Colonic mucosa (tissue), 4 donors: ENCODE measurements around the gene SHISA9. TPM values are rescaled to one million over a fixed set of nuclear protein-coding genes. Genes with fewer than 3 reads are reported as not detected.

Source experiments
- DNase-seq: peaks from one replicate; pipeline ENCODE4 v3.0.0-alpha.2; 2020
- H3K27ac ChIP-seq: fragments of 200-600 bp; one replicate; pipeline ENCODE4 v1.8.0; 2021
- H3K27me3 ChIP-seq: fragments of 200-600 bp; one replicate; pipeline ENCODE4 v1.8.0; 2021
- H3K36me3 ChIP-seq: fragments of 200-600 bp; one replicate; pipeline ENCODE4 v1.8.0; 2021
- H3K4me1 ChIP-seq: fragments of 200-600 bp; one replicate; pipeline ENCODE4 v1.8.0; 2021; ENCODE audit warnings: mild to moderate bottlenecking
- H3K4me3 ChIP-seq: fragments of 200-600 bp; one replicate; pipeline ENCODE4 v1.8.0; 2021
- H3K9ac ChIP-seq, 2 donors: one replicate each; pipeline ENCODE4 v1.7.0; 2013; ENCODE audit warnings: control low read depth in 2 of 2, low read depth in 2 of 2, low read length in 2 of 2
- H3K9me3 ChIP-seq: fragments of 200-600 bp; one replicate; pipeline ENCODE4 v1.8.0; 2021
- CTCF ChIP-seq: fragments of 200-600 bp; IDR thresholded peaks from one replicate; pipeline ENCODE4 v1.8.0; 2022; ENCODE audit warnings: antibody characterized with exemption, mild to moderate bottlenecking
- intact Hi-C: fragments of 100-400 bp; cut with DNase I; formaldehyde crosslinking; loops from one replicate; pipeline ENCODE4 v1.14.1; 2022
- total RNA-seq, 2 donors: library from RNA; stranded (reverse); fragmentation: NEBNext Ultra II Directional in 1 of 2; extraction: Animal tissue kit (Norgen Biotek cat#: 25700) in 1 of 2; gene quantifications; one replicate each; pipeline ENCODE4 v1.2.1, GENCODE V29; 2021
- donor health status: healthy.
- donor health status: DM: no; HTN: no; CAD: no.
- donor health status: DM: no; HTN: no; CAD: no.

Gene SHISA9
- total RNA-seq, 2 donors from 2014 or later: 0.74 to 1.3 TPM

GRCh38 chr16:13171313-13171712, 269.9 kb downstream of the SHISA9 start:
- Histone ChIP-seq H3K27ac (no peak overlapping the region), H3K36me3 (no peaks in the 10 kb centered on the region), H3K9me3 (no peaks in the 10 kb centered on the region), H3K4me3 (no peak overlapping the region), H3K27me3 (no peaks in the 10 kb centered on the region), H3K9ac (no peak overlapping the region), H3K4me1 (no peaks in the 10 kb centered on the region)
- TF ChIP-seq CTCF: no peak
- no peak for DNase-seq
- intact Hi-C loops: loop anchor here (10.0 kb wide), 1 partner anchor 83 kb away; no protein-coding TSS in a partner anchor

GRCh38 chr16:13176711-13177110, 275.3 kb downstream of the SHISA9 start:
- Histone ChIP-seq H3K4me3 (no peak overlapping the region), H3K4me1 (no peaks in the 10 kb centered on the region), H3K9ac (no peak overlapping the region), H3K36me3 (no peaks in the 10 kb centered on the region), H3K27ac (no peak overlapping the region), H3K9me3 (no peaks in the 10 kb centered on the region), H3K27me3 (no peaks in the 10 kb centered on the region)
- intact Hi-C loops: loop anchor here (10.0 kb wide), 1 partner anchor 78 kb away; no protein-coding TSS in a partner anchor
- no peak for DNase-seq
- TF ChIP-seq CTCF: no peak

- intact Hi-C loops: loop anchor here (10.0 kb wide), 1 partner anchor 76 kb away; no protein-coding TSS in a partner anchor
- Histone ChIP-seq H3K4me3 (no peak overlapping the region), H3K4me1 (no peaks in the 10 kb centered on the region), H3K27ac (no peak overlapping the region), H3K36me3 (no peaks in the 10 kb centered on the region), H3K9ac (no peak overlapping the region), H3K27me3 (no peaks in the 10 kb centered on the region), H3K9me3 (no peaks in the 10 kb centered on the region)
- TF ChIP-seq CTCF: no peak
- no peak for DNase-seq
These were observed 276.9 kb downstream of the SHISA9 start for GRCh38 chr16:13178318-13178717.

GRCh38 chr16:13181432-13181831, 280.0 kb downstream of the SHISA9 start:
- H3K27me3 ChIP-seq: no peaks in the 10 kb centered on the region
- H3K4me1 ChIP-seq: no peaks in the 10 kb centered on the region
- no peaks in the 10 kb centered on the region for H3K9me3 ChIP-seq
- no peaks in the 10 kb centered on the region for H3K36me3 ChIP-seq
- no peak overlapping the region for H3K27ac ChIP-seq
- H3K4me3 ChIP-seq: no peak overlapping the region
- no peak overlapping the region for H3K9ac ChIP-seq
- intact Hi-C loops: no loop called here
- no peak for TF ChIP-seq CTCF
- DNase-seq: no peak

GRCh38 chr16:13186813-13187212, 285.4 kb downstream of the SHISA9 start:
- Histone ChIP-seq H3K9me3 (no peaks in the 10 kb centered on the region), H3K27ac (no peak overlapping the region), H3K9ac (no peak overlapping the region), H3K4me1 (no peaks in the 10 kb centered on the region), H3K4me3 (no peak overlapping the region), H3K36me3 (no peaks in the 10 kb centered on the region), H3K27me3 (no peaks in the 10 kb centered on the region)
- no peak for TF ChIP-seq CTCF
- DNase-seq: no peak
- intact Hi-C loops: no loop called here
